K562 (cell line): Measurements from ENCODE around the gene NR1H2. TPM values are rescaled to one million over a fixed set of nuclear protein-coding genes. Genes with fewer than 3 reads are reported as not detected.

Source experiments
- ATAC-seq: fragments of 200-7000 bp; cut with Tn5 transposase; 3 replicates; pipeline ENCODE4 v1.9.1; 2020; ENCODE audit warnings: moderate library complexity
- BruUV-seq: library from RNA; stranded (reverse); fragments of 400-500 nt; replicated peaks from 2 replicates; lab custom pipeline; 2021; lab: Mats Ljungman, UMichigan
- CTCF ChIA-PET: fragments of 300-600 bp; formaldehyde crosslinking; extraction: SDS; loops from one replicate; lab custom pipeline; 2021; ENCODE audit warnings: low intra/inter-chr PET ratio; lab: Yijun Ruan, JAX
- POLR2A ChIA-PET: fragments of 300-600, 350-650 bp; sonication (Branson Sonifier 250); formaldehyde crosslinking; extraction: SDS; loops from one replicate; lab custom pipeline; 2021; ENCODE audit warnings: antibody characterized with exemption, inconsistent platforms; lab: Yijun Ruan, JAX
- DNase-seq, 4 experiments: peaks; one replicate each; pipeline versions ENCODE4 v3.0.0 to v3.0.0-alpha.2; 2011 to 2018; ENCODE audit warnings: low spot score in 3 of 4, mixed read lengths in 3 of 4; ENCODE audit errors: extremely low read depth in 1 of 4
- FAIRE-seq: peaks from 2 replicates; lab custom pipeline; 2011; peaks lifted over from hg19 to GRCh38; lab: Jason Lieb, UNC
- H2AFZ ChIP-seq: 2 replicates; pipeline ENCODE4 v1.6.0; 2011; ENCODE audit warnings: low read depth, low read length, control low read depth, inconsistent platforms
- H3K27ac ChIP-seq: fragments of 200-600 bp; 3 replicates; pipeline ENCODE4 v1.8.0; 2011; ENCODE audit warnings: low read depth, mild to moderate bottlenecking, control low read depth, inconsistent platforms, low read length, moderate library complexity, mixed read lengths; ENCODE audit errors: extremely low read depth
- H3K27me3 ChIP-seq, 2 experiments: fragments of 300-600 bp in 1 of 2; 2 replicates in 1 of 2; 3 replicates in 1 of 2; pipeline versions ENCODE4 v1.6.0 to v1.8.0; 2011; ENCODE audit warnings: inconsistent platforms in 2 of 2, low read length in 2 of 2, mild to moderate bottlenecking in 1 of 2, mixed read lengths in 1 of 2, moderate library complexity in 1 of 2; ENCODE audit not compliant: control insufficient read depth in 2 of 2, insufficient read depth in 2 of 2
- H3K36me3 ChIP-seq: fragments of 300-600 bp; 3 replicates; pipeline ENCODE4 v1.8.0; 2011; ENCODE audit warnings: mild to moderate bottlenecking, low read length, inconsistent platforms; ENCODE audit not compliant: control insufficient read depth, insufficient read depth
- H3K4me1 ChIP-seq, 2 experiments: fragments of 200-600 bp in 1 of 2; replicated peaks in 1 of 2; 2 replicates in 1 of 2; 3 replicates in 1 of 2; pipeline versions ENCODE4 v1.5.1 to v1.8.0; 2011; ENCODE audit warnings: inconsistent platforms in 2 of 2, low read length in 2 of 2, mild to moderate bottlenecking in 1 of 2, mixed read lengths in 1 of 2, moderate library complexity in 1 of 2; ENCODE audit not compliant: control insufficient read depth in 2 of 2, insufficient read depth in 2 of 2
- H3K4me2 ChIP-seq: 2 replicates; pipeline ENCODE4 v1.6.1; 2011; ENCODE audit warnings: low read length, control low read depth, inconsistent platforms, mixed read lengths; ENCODE audit not compliant: insufficient read depth
- H3K4me3 ChIP-seq: fragments of 200-600 bp; sonication (generic), shearing (Covaris generic); 2 replicates; pipeline ENCODE4 v1.5.1; 2016; ENCODE audit warnings: control low read depth, inconsistent platforms
- H3K79me2 ChIP-seq: fragments of 200-600 bp; 3 replicates; pipeline ENCODE4 v1.8.0; 2011; ENCODE audit warnings: low read length, inconsistent platforms; ENCODE audit not compliant: control insufficient read depth, insufficient read depth
- H3K9ac ChIP-seq, 2 experiments: 2 replicates each; pipeline versions ENCODE4 v1.6.0 to v1.6.1; 2011; ENCODE audit warnings: low read depth in 2 of 2, low read length in 2 of 2, control low read depth in 1 of 2, inconsistent platforms in 1 of 2, mild to moderate bottlenecking in 1 of 2, mixed read lengths in 1 of 2; ENCODE audit not compliant: insufficient read depth in 1 of 2
- H3K9me1 ChIP-seq: one replicate; pipeline ENCODE4 v1.6.0; 2011; ENCODE audit warnings: inconsistent platforms, mild to moderate bottlenecking, low read length, moderate library complexity; ENCODE audit not compliant: control insufficient read depth, insufficient read depth
- H3K9me3 ChIP-seq: replicated peaks from 2 replicates; pipeline ENCODE4 v1.5.1; 2011; ENCODE audit warnings: low read depth, low read length, inconsistent platforms; ENCODE audit not compliant: control insufficient read depth, insufficient read depth
- H4K20me1 ChIP-seq: replicated peaks from 2 replicates; pipeline ENCODE4 v1.6.1; 2011; ENCODE audit warnings: low read length, inconsistent platforms, mixed read lengths; ENCODE audit not compliant: control insufficient read depth, insufficient read depth
- GTF2A2 ChIP-seq: IDR thresholded peaks from 2 replicates; pipeline ENCODE4 v1.6.1; 2016; ENCODE audit warnings: mild to moderate bottlenecking, missing genetic modification characterization, missing compliant biosample characterization
- MTA1 ChIP-seq: fragments of 450-650 bp; IDR thresholded peaks from 2 replicates; pipeline ENCODE4 v1.6.1; 2017; ENCODE audit warnings: borderline replicate concordance
- MYC ChIP-seq, 2 experiments: fragments of 250-450 bp in 1 of 2; sonication (Bioruptor Pico) in 1 of 2; IDR thresholded peaks; 2 replicates each; pipeline versions ENCODE4 v1.5.1 to v1.6.1; 2012 to 2021; ENCODE audit warnings: low read depth in 2 of 2, borderline replicate concordance in 1 of 2, improper control_type of control experiment in 1 of 2, low read length in 1 of 2, mild to moderate bottlenecking in 1 of 2, moderate library complexity in 1 of 2
- PRDM10 ChIP-seq: fragments of 450-650 bp; IDR thresholded peaks from 2 replicates; pipeline ENCODE4 v1.6.1; 2018; ENCODE audit not compliant: partially characterized antibody
- ZKSCAN8 ChIP-seq: fragments of 200-800 bp; sonication (Bioruptor generic); IDR thresholded peaks from 2 replicates; pipeline ENCODE4 v1.6.1; 2016; ENCODE audit warnings: missing genetic modification characterization, missing compliant biosample characterization
- ZNF512 ChIP-seq: IDR thresholded peaks from 2 replicates; pipeline ENCODE4 v1.6.1; 2016; ENCODE audit warnings: missing genetic modification characterization, missing compliant biosample characterization
- ZNF76 ChIP-seq: fragments of 250-450 bp; sonication (Bioruptor Pico); IDR thresholded peaks from 2 replicates; pipeline ENCODE4 v1.4.0; 2020; ENCODE audit warnings: mild to moderate bottlenecking, moderate library complexity, borderline replicate concordance
- WGBS: fragments of 100-300 bp; shearing (Covaris generic); methylation state at CpG from one replicate; pipeline ENCODE4 v1.1.6; 2016; ENCODE audit warnings: low coverage, mixed read lengths; ENCODE audit not compliant: insufficient coverage; ENCODE audit errors: missing lambda C conversion rate; 5-methylcytosine and 5-hydroxymethylcytosine counted together
- in situ Hi-C: fragments of 300-500 bp; cut with MboI; formaldehyde crosslinking; loops from 4 replicates; pipeline ENCODE4 v1.15.0; 2018; ENCODE audit warnings: inconsistent platforms, mixed read lengths
- intact Hi-C: fragments of 100-400 bp; cut with micrococcal nuclease; formaldehyde crosslinking; loops from 2 replicates; pipeline ENCODE4 v1.14.2; 2022
- polyA plus RNA-seq, 8 experiments: library from polyadenylated mRNA; depleted of rRNA in 4 of 8; stranded (reverse) in 5 of 8; unstranded in 3 of 8; fragments of >200 nt; fragmentation: Nextera tagmentation in 2 of 8; fragmentation: Illumina TruSeq in 1 of 8; extraction: Ambion mirVana in 2 of 8; extraction: Trizol in 1 of 8; gene quantifications; 2 replicates each; pipeline versions ENCODE4 v1.2.1 to v1.2.3, GENCODE V29; 2011 to 2014; ENCODE audit warnings: inconsistent platforms in 1 of 8, missing spikeins in 1 of 8
- total RNA-seq, 7 experiments: library from RNA; depleted of rRNA in 6 of 7; stranded (reverse); fragments of >200 nt in 6 of 7; fragmentation: Illumina TruSeq in 2 of 7; extraction: Trizol in 2 of 7; gene quantifications; 2 replicates each; pipeline versions ENCODE4 v1.2.1 to v1.2.3, GENCODE V29; 2011 to 2021; ENCODE audit warnings: low replicate concordance in 1 of 7

The NR1H2 gene
- total and polyA plus RNA-seq, 9 of the 15 experiments (the other 6 are each of a cell fraction or from before 2014, with no cell fraction given), result 0.11 to 73.8 (median 24.0) TPM

- WGBS, result 26% methylated on average over 7 of the region's 10 CpGs
- no peak overlapping the region for H2AFZ ChIP-seq
- peaks cover 49 to 77% of the 10 kb centered on the region in 2 experiments for H3K4me1 ChIP-seq
- H4K20me1 ChIP-seq, result peaks cover 15% of the 10 kb centered on the region
- peak overlapping the region; percentile 89 for H3K4me2 ChIP-seq
- peak in 1 of 4 experiments; percentile 56 for DNase-seq
- BruUV-seq, result no TSS peak
- FAIRE-seq, result peak; percentile 32
- TF ChIP-seq GTF2A2 (no peak), MYC (IDR thresholded peaks at IDR 0.05; ENCODE audit: low read depth, low read length) (no peak), MYC (CRISPR knock-in tag; IDR thresholded peaks at IDR 0.05; ENCODE audit: borderline replicate concordance, low read depth) (no peak), PRDM10 (peak; percentile 89), ZKSCAN8 (no peak), ZNF76 (CRISPR knock-in tag) (0 out of 2 replicates have a peak, but pooled peaks have one; percentile 39), ZNF512 (tag) (peak; percentile 75), MTA1 (0 out of 2 replicates have a peak, but pooled peaks have one; percentile 17)
- peak overlapping the region; percentile 42 for H3K4me3 ChIP-seq
- no peak for ATAC-seq
- ChIA-PET POLR2A (interaction anchor here (0.6 kb wide), 1 partner anchor 120 kb away, joined by 3 read pairs; no protein-coding TSS in a partner anchor), CTCF (interaction anchor here (0.6 kb wide), 1 partner anchor 79 kb away, joined by 3 read pairs; no protein-coding TSS in a partner anchor)
- H3K27me3 ChIP-seq, result no peaks in the 10 kb centered on the region
- no peaks in the 10 kb centered on the region; the same call in 2 of the 3 replicates for H3K36me3 ChIP-seq
- H3K9me3 ChIP-seq, result no peaks in the 10 kb centered on the region
- intact Hi-C loops (no loop called here), in situ Hi-C loops (loop anchor here (10.0 kb wide), 1 partner anchor 1217 kb away; the partner anchor contains the start of genes C19orf73, LIN7B and PPFIA3)
- H3K9ac ChIP-seq, result peak overlapping the region in 1 of 2 experiments; percentile 71; a peak in 2 of 4 replicates
- H3K9me1 ChIP-seq, result no peaks in the 10 kb centered on the region
- peaks cover 41% of the 10 kb centered on the region for H3K79me2 ChIP-seq
- H3K27ac ChIP-seq, result peak overlapping the region; percentile 6; the same call in 1 of the 3 replicates
Observed at GRCh38 chr19:50331221-50331993, 44.9 kb upstream of the NR1H2 start.
